PC-3 (cell line): ENCODE measurements around the gene MYMK.

Source experiments
- EZH2phosphoT487 ChIP-seq: fragments of 300-600 bp; sonication (generic); IDR thresholded peaks from 2 replicates; pipeline ENCODE4 v1.6.1; 2018; ENCODE audit warnings: mild to moderate bottlenecking, antibody characterized with exemption, low read length, borderline replicate concordance
- TF ChIP-seq, protein P1 (sequence below): fragments of 300-600 bp; sonication (generic); conservative IDR thresholded peaks from 2 replicates; pipeline ENCODE4 v1.5.1; 2017; ENCODE audit warnings: antibody characterized with exemption, low read depth, mild to moderate bottlenecking, low read length

- TF ChIP-seq, protein P1, sequence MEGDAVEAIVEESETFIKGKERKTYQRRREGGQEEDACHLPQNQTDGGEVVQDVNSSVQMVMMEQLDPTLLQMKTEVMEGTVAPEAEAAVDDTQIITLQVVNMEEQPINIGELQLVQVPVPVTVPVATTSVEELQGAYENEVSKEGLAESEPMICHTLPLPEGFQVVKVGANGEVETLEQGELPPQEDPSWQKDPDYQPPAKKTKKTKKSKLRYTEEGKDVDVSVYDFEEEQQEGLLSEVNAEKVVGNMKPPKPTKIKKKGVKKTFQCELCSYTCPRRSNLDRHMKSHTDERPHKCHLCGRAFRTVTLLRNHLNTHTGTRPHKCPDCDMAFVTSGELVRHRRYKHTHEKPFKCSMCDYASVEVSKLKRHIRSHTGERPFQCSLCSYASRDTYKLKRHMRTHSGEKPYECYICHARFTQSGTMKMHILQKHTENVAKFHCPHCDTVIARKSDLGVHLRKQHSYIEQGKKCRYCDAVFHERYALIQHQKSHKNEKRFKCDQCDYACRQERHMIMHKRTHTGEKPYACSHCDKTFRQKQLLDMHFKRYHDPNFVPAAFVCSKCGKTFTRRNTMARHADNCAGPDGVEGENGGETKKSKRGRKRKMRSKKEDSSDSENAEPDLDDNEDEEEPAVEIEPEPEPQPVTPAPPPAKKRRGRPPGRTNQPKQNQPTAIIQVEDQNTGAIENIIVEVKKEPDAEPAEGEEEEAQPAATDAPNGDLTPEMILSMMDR, result no peak
- TF ChIP-seq EZH2phosphoT487, result no peak
Measured at GRCh38 chr9:133477461-133477860, 47.3 kb downstream of the MYMK start.
